GM21723 (cell line): ENCODE data around the gene KLF6.

ENCODE experiments used
- ATAC-seq: cut with Tn5 transposase; IDR thresholded peaks from one replicate; pipeline ENCODE4 v1.9.1; 2021; ENCODE audit warnings: mild to moderate bottlenecking, moderate library complexity; ENCODE audit not compliant: unreplicated experiment

Gene KLF6

GRCh38 chr10:3775696-3776551 lies 9.1 kb downstream of the KLF6 start:
- ATAC-seq, result no peak

GRCh38 chr10:3774814-3775695 lies 10.0 kb downstream of the KLF6 start:
- ATAC-seq, result no peak

- no peak for ATAC-seq
These were observed 10.8 kb downstream of the KLF6 start for GRCh38 chr10:3774018-3774813.

GRCh38 chr10:3773460-3774017 lies 11.5 kb downstream of the KLF6 start:
- no peak for ATAC-seq

GRCh38 chr10:3772361-3773171 lies 12.4 kb downstream of the KLF6 start:
- ATAC-seq, result no peak

- no peak for ATAC-seq
These were observed 14.3 kb downstream of the KLF6 start for GRCh38 chr10:3770611-3771110.

- no peak for ATAC-seq
These were observed 15.5 kb downstream of the KLF6 start for GRCh38 chr10:3769556-3769955.

GRCh38 chr10:3766046-3766756 lies 18.8 kb downstream of the KLF6 start:
- no peak for ATAC-seq

- no peak for ATAC-seq
These were observed 19.9 kb downstream of the KLF6 start for GRCh38 chr10:3765146-3765545.

GRCh38 chr10:3764626-3765112 lies 20.3 kb downstream of the KLF6 start:
- peak; percentile 30 for ATAC-seq

- ATAC-seq, result no peak
These were observed 21.0 kb downstream of the KLF6 start for GRCh38 chr10:3763852-3764625.

- ATAC-seq, result no peak
These were observed 22.0 kb downstream of the KLF6 start for GRCh38 chr10:3763035-3763456.

- no peak for ATAC-seq
These were observed 22.7 kb downstream of the KLF6 start for GRCh38 chr10:3762309-3762708.

GRCh38 chr10:3761904-3762303 lies 23.1 kb downstream of the KLF6 start:
- no peak for ATAC-seq

GRCh38 chr10:3761021-3761686 lies 23.9 kb downstream of the KLF6 start:
- peak; percentile 48 for ATAC-seq

- ATAC-seq, result no peak
These were observed 24.9 kb downstream of the KLF6 start for GRCh38 chr10:3760083-3760482.

GRCh38 chr10:3759397-3759796 lies 25.6 kb downstream of the KLF6 start:
- ATAC-seq, result no peak
